GM12864 (cell line): ENCODE measurements around the gene POLR2E.

Source experiments
- DNase-seq: peaks from one replicate; pipeline ENCODE4 v3.0.0-alpha.2; 2011; ENCODE audit warnings: low read depth
- H3K4me3 ChIP-seq: 2 replicates; pipeline ENCODE4 v1.5.1; 2011; ENCODE audit warnings: mild to moderate bottlenecking, low read depth, low read length, control low read depth
- CTCF ChIP-seq: IDR thresholded peaks from 2 replicates; pipeline ENCODE4 v1.5.1; 2011; ENCODE audit warnings: low read depth, mild to moderate bottlenecking, moderate library complexity, low read length, control low read depth, inconsistent platforms; ENCODE audit errors: missing control alignments

POLR2E gene

GRCh38 chr19:1105873-1106840 lies 11.0 kb upstream of the POLR2E start:
- H3K4me3 ChIP-seq, result no peak overlapping the region
- no peak for DNase-seq
- TF ChIP-seq CTCF, result no peak

DNA sequence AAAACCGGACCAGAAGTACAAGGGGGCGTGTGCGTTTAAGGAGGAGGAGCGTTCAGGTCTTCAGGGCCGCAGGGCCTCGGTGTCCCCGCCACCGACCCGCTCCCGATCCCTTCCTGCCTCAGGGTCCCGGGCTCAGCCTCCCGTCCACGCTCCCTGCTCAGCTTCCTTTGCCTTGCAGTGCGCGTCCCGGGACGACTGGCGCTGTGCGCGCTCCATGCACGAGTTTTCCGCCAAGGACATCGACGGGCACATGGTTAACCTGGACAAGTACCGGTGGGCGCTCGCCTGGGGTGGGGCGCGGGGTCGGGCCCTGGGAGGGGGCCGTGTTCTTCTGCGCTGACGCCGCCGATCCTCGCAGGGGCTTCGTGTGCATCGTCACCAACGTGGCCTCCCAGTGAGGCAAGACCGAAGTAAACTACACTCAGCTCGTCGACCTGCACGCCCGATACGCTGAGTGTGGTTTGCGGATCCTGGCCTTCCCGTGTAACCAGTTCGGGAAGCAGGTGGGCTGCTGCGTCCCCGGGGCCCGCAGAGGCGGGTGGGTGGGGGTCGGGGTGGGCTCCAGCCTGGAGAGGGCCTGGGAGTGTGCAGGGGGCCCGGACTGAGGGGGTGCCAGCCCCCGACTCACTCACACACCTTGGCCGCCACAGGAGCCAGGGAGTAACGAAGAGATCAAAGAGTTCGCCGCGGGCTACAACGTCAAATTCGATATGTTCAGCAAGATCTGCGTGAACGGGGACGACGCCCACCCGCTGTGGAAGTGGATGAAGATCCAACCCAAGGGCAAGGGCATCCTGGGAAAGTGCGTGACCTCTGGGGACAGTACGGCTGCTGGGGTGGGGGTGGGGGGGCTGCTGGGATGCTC lies 10.1 kb upstream of the POLR2E start:
- no peak for DNase-seq
- peak overlapping the region; percentile 92 for H3K4me3 ChIP-seq
- no peak for TF ChIP-seq CTCF

GRCh38 chr19:1104311-1105007 lies 9.3 kb upstream of the POLR2E start:
- DNase-seq, result no peak
- TF ChIP-seq CTCF, result no peak
- peak overlapping the region; percentile 92 for H3K4me3 ChIP-seq

GRCh38 chr19:1103708-1104310 lies 8.6 kb upstream of the POLR2E start, which contains the start of gene GPX4:
TSS of gene GPX4 (plus strand) at chr19:1103994. CDS start at chr19:1104044, 50 bp downstream.
- peak within 1 kb of the TSS; percentile 92 for H3K4me3 ChIP-seq
- DNase-seq, result peak; percentile 96

GRCh38 chr19:1103132-1103707 lies 8.0 kb upstream of the POLR2E start:
- TF ChIP-seq CTCF, result no peak
- DNase-seq, result no peak
- peak overlapping the region; percentile 44 for H3K4me3 ChIP-seq

More at GRCh38 chr19:1103708-1104310, 8.6 kb upstream of the POLR2E start, which contains the start of gene GPX4:
- TF ChIP-seq CTCF, result no peak
